K562 (cell line): ENCODE data around the gene CRYBB1. TPM values are rescaled to one million over a fixed set of nuclear protein-coding genes. Genes with fewer than 3 reads are reported as not detected.
A peak's percentile ranks its signal among the peaks of the same experiment; 100 is the strongest.

Experiments
- ATAC-seq: fragments of 200-7000 bp; cut with Tn5 transposase; 3 replicates; pipeline ENCODE4 v1.9.1; 2020; ENCODE audit warnings: moderate library complexity
- BruUV-seq: library from RNA; stranded (reverse); fragments of 400-500 nt; replicated peaks from 2 replicates; lab custom pipeline; 2021; lab: Mats Ljungman, UMichigan
- CTCF ChIA-PET: fragments of 300-600 bp; formaldehyde crosslinking; extraction: SDS; loops from one replicate; lab custom pipeline; 2021; ENCODE audit warnings: low intra/inter-chr PET ratio; lab: Yijun Ruan, JAX
- POLR2A ChIA-PET: fragments of 300-600, 350-650 bp; sonication (Branson Sonifier 250); formaldehyde crosslinking; extraction: SDS; loops from one replicate; lab custom pipeline; 2021; ENCODE audit warnings: antibody characterized with exemption, inconsistent platforms; lab: Yijun Ruan, JAX
- DNase-seq, 4 experiments: peaks; one replicate each; pipeline versions ENCODE4 v3.0.0 to v3.0.0-alpha.2; 2011 to 2018; ENCODE audit warnings: low spot score in 3 of 4, mixed read lengths in 3 of 4; ENCODE audit errors: extremely low read depth in 1 of 4
- FAIRE-seq: peaks from 2 replicates; lab custom pipeline; 2011; peaks lifted over from hg19 to GRCh38; lab: Jason Lieb, UNC
- H2AFZ ChIP-seq: 2 replicates; pipeline ENCODE4 v1.6.0; 2011; ENCODE audit warnings: low read depth, low read length, control low read depth, inconsistent platforms
- H3K27ac ChIP-seq: fragments of 200-600 bp; 3 replicates; pipeline ENCODE4 v1.8.0; 2011; ENCODE audit warnings: low read depth, mild to moderate bottlenecking, control low read depth, inconsistent platforms, low read length, moderate library complexity, mixed read lengths; ENCODE audit errors: extremely low read depth
- H3K27me3 ChIP-seq, 2 experiments: fragments of 300-600 bp in 1 of 2; 2 replicates in 1 of 2; 3 replicates in 1 of 2; pipeline versions ENCODE4 v1.6.0 to v1.8.0; 2011; ENCODE audit warnings: inconsistent platforms in 2 of 2, low read length in 2 of 2, mild to moderate bottlenecking in 1 of 2, mixed read lengths in 1 of 2, moderate library complexity in 1 of 2; ENCODE audit not compliant: control insufficient read depth in 2 of 2, insufficient read depth in 2 of 2
- H3K36me3 ChIP-seq: fragments of 300-600 bp; 3 replicates; pipeline ENCODE4 v1.8.0; 2011; ENCODE audit warnings: mild to moderate bottlenecking, low read length, inconsistent platforms; ENCODE audit not compliant: control insufficient read depth, insufficient read depth
- H3K4me1 ChIP-seq, 2 experiments: fragments of 200-600 bp in 1 of 2; replicated peaks in 1 of 2; 2 replicates in 1 of 2; 3 replicates in 1 of 2; pipeline versions ENCODE4 v1.5.1 to v1.8.0; 2011; ENCODE audit warnings: inconsistent platforms in 2 of 2, low read length in 2 of 2, mild to moderate bottlenecking in 1 of 2, mixed read lengths in 1 of 2, moderate library complexity in 1 of 2; ENCODE audit not compliant: control insufficient read depth in 2 of 2, insufficient read depth in 2 of 2
- H3K4me2 ChIP-seq: 2 replicates; pipeline ENCODE4 v1.6.1; 2011; ENCODE audit warnings: low read length, control low read depth, inconsistent platforms, mixed read lengths; ENCODE audit not compliant: insufficient read depth
- H3K4me3 ChIP-seq: fragments of 200-600 bp; sonication (generic), shearing (Covaris generic); 2 replicates; pipeline ENCODE4 v1.5.1; 2016; ENCODE audit warnings: control low read depth, inconsistent platforms
- H3K79me2 ChIP-seq: fragments of 200-600 bp; 3 replicates; pipeline ENCODE4 v1.8.0; 2011; ENCODE audit warnings: low read length, inconsistent platforms; ENCODE audit not compliant: control insufficient read depth, insufficient read depth
- H3K9ac ChIP-seq, 2 experiments: 2 replicates each; pipeline versions ENCODE4 v1.6.0 to v1.6.1; 2011; ENCODE audit warnings: low read depth in 2 of 2, low read length in 2 of 2, control low read depth in 1 of 2, inconsistent platforms in 1 of 2, mild to moderate bottlenecking in 1 of 2, mixed read lengths in 1 of 2; ENCODE audit not compliant: insufficient read depth in 1 of 2
- H3K9me1 ChIP-seq: one replicate; pipeline ENCODE4 v1.6.0; 2011; ENCODE audit warnings: inconsistent platforms, mild to moderate bottlenecking, low read length, moderate library complexity; ENCODE audit not compliant: control insufficient read depth, insufficient read depth
- H3K9me3 ChIP-seq: replicated peaks from 2 replicates; pipeline ENCODE4 v1.5.1; 2011; ENCODE audit warnings: low read depth, low read length, inconsistent platforms; ENCODE audit not compliant: control insufficient read depth, insufficient read depth
- H4K20me1 ChIP-seq: replicated peaks from 2 replicates; pipeline ENCODE4 v1.6.1; 2011; ENCODE audit warnings: low read length, inconsistent platforms, mixed read lengths; ENCODE audit not compliant: control insufficient read depth, insufficient read depth
- CHD1 ChIP-seq: fragments of 200-600 bp; sonication (generic); IDR thresholded peaks from one replicate; pipeline ENCODE4 v1.6.1; 2012; ENCODE audit warnings: mild to moderate bottlenecking, moderate library complexity, low read length, inconsistent platforms
- NFIC ChIP-seq: fragments of 450-650 bp; IDR thresholded peaks from 2 replicates; pipeline ENCODE4 v1.6.1; 2017; ENCODE audit warnings: mild to moderate bottlenecking, inconsistent platforms
- ZBED1 ChIP-seq: IDR thresholded peaks from 2 replicates; pipeline ENCODE4 v1.6.1; 2014
- ZNF121 ChIP-seq: sonication (generic); formaldehyde crosslinking; conservative IDR thresholded peaks from 2 replicates; pipeline ENCODE4 v1.8.0; 2022; ENCODE audit warnings: missing genetic modification reagents
- WGBS: fragments of 100-300 bp; shearing (Covaris generic); methylation state at CpG from one replicate; pipeline ENCODE4 v1.1.6; 2016; ENCODE audit warnings: low coverage, mixed read lengths; ENCODE audit not compliant: insufficient coverage; ENCODE audit errors: missing lambda C conversion rate; 5-methylcytosine and 5-hydroxymethylcytosine counted together
- in situ Hi-C: fragments of 300-500 bp; cut with MboI; formaldehyde crosslinking; loops from 4 replicates; pipeline ENCODE4 v1.15.0; 2018; ENCODE audit warnings: inconsistent platforms, mixed read lengths
- intact Hi-C: fragments of 100-400 bp; cut with micrococcal nuclease; formaldehyde crosslinking; loops from 2 replicates; pipeline ENCODE4 v1.14.2; 2022
- polyA plus RNA-seq, 8 experiments: library from polyadenylated mRNA; depleted of rRNA in 4 of 8; stranded (reverse) in 5 of 8; unstranded in 3 of 8; fragments of >200 nt; fragmentation: Nextera tagmentation in 2 of 8; fragmentation: Illumina TruSeq in 1 of 8; extraction: Ambion mirVana in 2 of 8; extraction: Trizol in 1 of 8; gene quantifications; 2 replicates each; pipeline versions ENCODE4 v1.2.1 to v1.2.3, GENCODE V29; 2011 to 2014; ENCODE audit warnings: inconsistent platforms in 1 of 8, missing spikeins in 1 of 8
- total RNA-seq, 7 experiments: library from RNA; depleted of rRNA in 6 of 7; stranded (reverse); fragments of >200 nt in 6 of 7; fragmentation: Illumina TruSeq in 2 of 7; extraction: Trizol in 2 of 7; gene quantifications; 2 replicates each; pipeline versions ENCODE4 v1.2.1 to v1.2.3, GENCODE V29; 2011 to 2021; ENCODE audit warnings: low replicate concordance in 1 of 7
- TF ChIP-seq, protein P1 (sequence below): fragments of 250-450 bp; sonication (Bioruptor Pico); IDR thresholded peaks from 2 replicates; pipeline ENCODE4 v1.5.0; 2020; ENCODE audit warnings: mild to moderate bottlenecking, borderline replicate concordance
- TF ChIP-seq, protein P2 (sequence below), 2 experiments: IDR thresholded peaks; 2 replicates each; pipeline ENCODE4 v1.6.1; 2012; ENCODE audit warnings: improper control_type of control experiment in 2 of 2, low read depth in 2 of 2, low read length in 2 of 2, borderline replicate concordance in 1 of 2

The CRYBB1 gene
- total and polyA plus RNA-seq, 9 of the 15 experiments (the other 6 are each of a cell fraction or from before 2014, with no cell fraction given) = 0.16 to 0.45 (median 0.33) TPM; not detected in 2

DNA sequence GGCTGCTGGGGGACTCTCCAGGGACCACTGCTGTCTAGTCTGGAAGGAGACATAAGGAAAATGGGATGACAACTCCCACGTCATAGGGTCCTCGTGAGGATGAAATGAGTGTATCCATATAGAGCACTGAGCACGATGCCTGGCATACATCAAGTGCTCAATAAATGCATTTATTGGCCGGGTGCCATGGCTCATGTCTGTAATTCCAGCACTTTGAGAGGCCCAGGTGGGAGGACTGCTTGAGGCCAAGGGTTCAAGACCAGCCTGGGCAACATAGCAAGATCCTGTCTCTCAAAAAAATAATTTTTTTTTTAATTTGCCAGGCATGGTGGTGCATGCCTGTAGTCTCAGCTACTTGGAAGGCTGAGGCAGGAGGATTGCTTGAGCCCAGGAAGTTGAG lies 15.7 kb downstream of the CRYBB1 start:
- Histone ChIP-seq H3K9ac (no peak overlapping the region), H2AFZ (no peak overlapping the region), H3K27ac (no peak overlapping the region), H3K79me2 (no peaks in the 10 kb centered on the region), H3K9me3 (no peaks in the 10 kb centered on the region), H3K4me3 (no peak overlapping the region), H3K9me1 (no peaks in the 10 kb centered on the region), H3K27me3 (no peaks in the 10 kb centered on the region), H3K4me1 (peaks cover under 1 to 8% of the 10 kb centered on the region in 2 experiments; a peak in 3 of 5 replicates), H3K36me3 (no peaks in the 10 kb centered on the region), H3K4me2 (no peak overlapping the region)
- no TSS peak for BruUV-seq
- intact Hi-C loops (no loop called here), in situ Hi-C loops (no loop called here)
- CTCF ChIA-PET = no interaction called here
- FAIRE-seq = no peak
- no peak for DNase-seq
- no peak for ATAC-seq
- peak; percentile 83 for TF ChIP-seq ZNF121
- TF ChIP-seq, protein P1, sequence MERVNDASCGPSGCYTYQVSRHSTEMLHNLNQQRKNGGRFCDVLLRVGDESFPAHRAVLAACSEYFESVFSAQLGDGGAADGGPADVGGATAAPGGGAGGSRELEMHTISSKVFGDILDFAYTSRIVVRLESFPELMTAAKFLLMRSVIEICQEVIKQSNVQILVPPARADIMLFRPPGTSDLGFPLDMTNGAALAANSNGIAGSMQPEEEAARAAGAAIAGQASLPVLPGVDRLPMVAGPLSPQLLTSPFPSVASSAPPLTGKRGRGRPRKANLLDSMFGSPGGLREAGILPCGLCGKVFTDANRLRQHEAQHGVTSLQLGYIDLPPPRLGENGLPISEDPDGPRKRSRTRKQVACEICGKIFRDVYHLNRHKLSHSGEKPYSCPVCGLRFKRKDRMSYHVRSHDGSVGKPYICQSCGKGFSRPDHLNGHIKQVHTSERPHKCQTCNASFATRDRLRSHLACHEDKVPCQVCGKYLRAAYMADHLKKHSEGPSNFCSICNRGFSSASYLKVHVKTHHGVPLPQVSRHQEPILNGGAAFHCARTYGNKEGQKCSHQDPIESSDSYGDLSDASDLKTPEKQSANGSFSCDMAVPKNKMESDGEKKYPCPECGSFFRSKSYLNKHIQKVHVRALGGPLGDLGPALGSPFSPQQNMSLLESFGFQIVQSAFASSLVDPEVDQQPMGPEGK (CRISPR knock-in tag) = no peak
- peak; percentile 63 for TF ChIP-seq NFIC
- no peak for TF ChIP-seq ZBED1
- TF ChIP-seq, protein P2, sequence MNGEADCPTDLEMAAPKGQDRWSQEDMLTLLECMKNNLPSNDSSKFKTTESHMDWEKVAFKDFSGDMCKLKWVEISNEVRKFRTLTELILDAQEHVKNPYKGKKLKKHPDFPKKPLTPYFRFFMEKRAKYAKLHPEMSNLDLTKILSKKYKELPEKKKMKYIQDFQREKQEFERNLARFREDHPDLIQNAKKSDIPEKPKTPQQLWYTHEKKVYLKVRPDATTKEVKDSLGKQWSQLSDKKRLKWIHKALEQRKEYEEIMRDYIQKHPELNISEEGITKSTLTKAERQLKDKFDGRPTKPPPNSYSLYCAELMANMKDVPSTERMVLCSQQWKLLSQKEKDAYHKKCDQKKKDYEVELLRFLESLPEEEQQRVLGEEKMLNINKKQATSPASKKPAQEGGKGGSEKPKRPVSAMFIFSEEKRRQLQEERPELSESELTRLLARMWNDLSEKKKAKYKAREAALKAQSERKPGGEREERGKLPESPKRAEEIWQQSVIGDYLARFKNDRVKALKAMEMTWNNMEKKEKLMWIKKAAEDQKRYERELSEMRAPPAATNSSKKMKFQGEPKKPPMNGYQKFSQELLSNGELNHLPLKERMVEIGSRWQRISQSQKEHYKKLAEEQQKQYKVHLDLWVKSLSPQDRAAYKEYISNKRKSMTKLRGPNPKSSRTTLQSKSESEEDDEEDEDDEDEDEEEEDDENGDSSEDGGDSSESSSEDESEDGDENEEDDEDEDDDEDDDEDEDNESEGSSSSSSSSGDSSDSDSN (IDR thresholded peaks at IDR 0.05; ENCODE audit: borderline replicate concordance in 1 of 2, low read depth in 2 of 2, low read length in 2 of 2) = no peak
- TF ChIP-seq CHD1 = no peak
- TF ChIP-seq, all 486 proteins: peak for 2
- H4K20me1 ChIP-seq = no peaks in the 10 kb centered on the region
- POLR2A ChIA-PET = no interaction called here
- WGBS = 64% methylated on average over 4 of the region's 4 CpGs
